ENCODE measurements around the gene NXF1.

The NXF1 gene

DNA sequence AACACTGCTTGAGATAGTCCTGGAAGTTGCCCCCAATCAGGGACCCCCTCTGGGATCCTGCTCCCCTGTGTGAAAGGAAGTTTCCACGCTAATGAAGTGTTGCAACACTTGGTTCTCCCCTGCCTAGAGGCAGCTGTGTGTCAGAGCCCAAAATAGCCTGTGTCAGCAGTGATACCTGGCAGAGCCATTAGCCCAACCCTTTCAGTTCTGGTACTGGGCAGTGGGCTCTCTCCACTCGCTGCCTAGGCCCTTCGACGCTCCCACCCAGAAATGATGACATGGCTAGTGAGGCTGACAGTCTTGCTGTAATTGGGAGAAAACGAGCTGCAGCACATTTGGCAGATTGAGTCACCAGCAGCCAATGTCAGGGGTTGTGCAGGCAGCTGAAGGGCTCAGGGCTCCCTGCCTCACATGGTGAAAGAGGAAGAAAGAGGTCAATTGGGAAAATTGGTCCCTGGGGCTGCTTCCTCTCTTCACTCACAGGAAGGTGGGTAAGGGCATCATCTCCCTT, 1.4 kb upstream of the NXF1 start:
- no peak for DNase-seq (ENCODE audit: low read depth, low spot score)
- TF ChIP-seq YY1 (IDR thresholded peaks at IDR 0.05; ENCODE audit: insufficient read depth, insufficient read length) (no peak), SUZ12 (IDR thresholded peaks at IDR 0.05; ENCODE audit: extremely low read depth, insufficient read depth, insufficient read length) (no peak), ZNF274 (IDR thresholded peaks at IDR 0.05; ENCODE audit: low read depth, low read length) (no peak)
- Histone ChIP-seq H3K27me3 (ENCODE audit: insufficient read depth, insufficient read length) (no peaks in the 10 kb centered on the region), H3K36me3 (ENCODE audit: insufficient read depth, insufficient read length, low read length) (peaks cover 34% of the 10 kb centered on the region), H3K4me3 (ENCODE audit: insufficient read length, low read depth) (peak overlapping the region; percentile 98), H3K9ac (ENCODE audit: insufficient read length, low read depth) (peak overlapping the region; percentile 81), H3K4me1 (ENCODE audit: insufficient read depth, insufficient read length) (peaks cover 7% of the 10 kb centered on the region), H3K9me3 (ENCODE audit: insufficient read depth, low read length) (no peaks in the 10 kb centered on the region)

DNA sequence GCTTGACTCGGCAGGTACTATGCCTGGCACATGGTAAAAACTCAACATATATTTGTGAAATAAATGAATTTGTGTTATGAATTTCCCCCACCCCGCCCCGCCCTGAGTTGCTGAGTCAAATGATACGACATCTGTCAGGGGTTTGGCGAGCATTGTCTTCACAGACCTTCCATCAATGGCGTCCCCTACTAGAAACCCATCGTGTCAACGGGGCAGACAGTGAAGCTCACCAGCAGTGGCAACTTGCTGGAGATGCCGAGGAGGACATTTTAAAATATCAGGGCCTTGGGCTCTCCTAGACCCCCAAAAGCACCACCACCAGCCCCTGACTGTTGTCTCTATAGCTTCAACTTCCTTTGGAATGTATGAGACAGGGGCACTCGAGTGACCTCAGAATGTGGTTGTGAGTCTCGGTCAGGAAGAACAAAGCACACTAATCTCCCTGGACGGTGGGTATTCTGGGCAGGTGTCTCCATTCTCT, 761 bp upstream of the NXF1 start:
- TF ChIP-seq SUZ12 (IDR thresholded peaks at IDR 0.05; ENCODE audit: extremely low read depth, insufficient read depth, insufficient read length) (no peak), ZNF274 (IDR thresholded peaks at IDR 0.05; ENCODE audit: low read depth, low read length) (no peak), YY1 (IDR thresholded peaks at IDR 0.05; ENCODE audit: insufficient read depth, insufficient read length) (no peak)
- H3K27me3 ChIP-seq (ENCODE audit: insufficient read depth, insufficient read length): no peaks in the 10 kb centered on the region
- peak overlapping the region; percentile 98 for H3K4me3 ChIP-seq (ENCODE audit: insufficient read length, low read depth)
- no peaks in the 10 kb centered on the region for H3K9me3 ChIP-seq (ENCODE audit: insufficient read depth, low read length)
- H3K4me1 ChIP-seq (ENCODE audit: insufficient read depth, insufficient read length): peaks cover 7% of the 10 kb centered on the region
- no peak for DNase-seq (ENCODE audit: low read depth, low spot score)
- H3K36me3 ChIP-seq (ENCODE audit: insufficient read depth, insufficient read length, low read length): peaks cover 40% of the 10 kb centered on the region
- peak overlapping the region; percentile 81 for H3K9ac ChIP-seq (ENCODE audit: insufficient read length, low read depth)

DNA sequence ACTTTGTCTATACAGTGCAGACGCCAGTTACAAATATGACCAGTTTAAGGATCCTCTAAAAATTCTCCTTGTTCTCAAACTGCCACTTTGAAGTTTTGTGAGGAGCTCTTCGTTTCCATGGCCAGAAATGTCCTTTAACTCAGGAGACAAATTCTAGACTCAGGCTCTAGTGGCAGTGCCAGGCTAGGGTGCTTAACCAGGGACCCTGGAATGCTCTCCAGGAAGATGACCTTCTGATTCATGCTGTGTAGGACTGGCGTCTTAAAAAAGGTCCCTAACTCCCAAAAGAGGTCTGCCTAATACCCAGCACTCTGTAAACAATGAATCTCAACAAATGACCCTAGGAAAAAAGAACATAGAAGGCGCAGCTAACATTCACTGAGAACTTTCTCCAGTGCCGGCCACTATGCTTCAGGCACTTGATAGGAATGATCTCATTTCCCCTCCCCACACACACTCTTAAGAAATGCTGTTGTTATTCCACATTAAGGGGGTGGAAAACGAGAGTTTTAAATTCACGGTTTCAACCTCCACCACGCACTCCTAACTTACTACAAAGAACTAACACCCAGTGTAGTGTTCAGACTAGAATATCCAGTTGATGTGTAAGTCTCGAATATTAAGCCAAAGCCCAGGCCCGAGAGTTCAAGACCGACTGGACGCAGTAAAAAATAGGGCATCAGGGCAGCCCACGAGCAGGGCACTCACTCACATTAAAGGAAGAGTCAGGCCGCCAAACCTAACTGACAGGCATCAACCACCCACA, 747 bp downstream of the NXF1 start:
- no peak for DNase-seq (ENCODE audit: low read depth, low spot score)
- Histone ChIP-seq H3K9me3 (ENCODE audit: insufficient read depth, low read length) (no peaks in the 10 kb centered on the region), H3K9ac (ENCODE audit: insufficient read length, low read depth) (peak overlapping the region; percentile 96), H3K27me3 (ENCODE audit: insufficient read depth, insufficient read length) (no peaks in the 10 kb centered on the region), H3K36me3 (ENCODE audit: insufficient read depth, insufficient read length, low read length) (peaks cover 55% of the 10 kb centered on the region), H3K4me1 (ENCODE audit: insufficient read depth, insufficient read length) (peaks cover 7% of the 10 kb centered on the region), H3K4me3 (ENCODE audit: insufficient read length, low read depth) (peak overlapping the region; percentile 98)
- no peak for TF ChIP-seq ZNF274 (IDR thresholded peaks at IDR 0.05; ENCODE audit: low read depth, low read length)
- TF ChIP-seq YY1 (IDR thresholded peaks at IDR 0.05; ENCODE audit: insufficient read depth, insufficient read length): no peak
- no peak for TF ChIP-seq SUZ12 (IDR thresholded peaks at IDR 0.05; ENCODE audit: extremely low read depth, insufficient read depth, insufficient read length)

DNA sequence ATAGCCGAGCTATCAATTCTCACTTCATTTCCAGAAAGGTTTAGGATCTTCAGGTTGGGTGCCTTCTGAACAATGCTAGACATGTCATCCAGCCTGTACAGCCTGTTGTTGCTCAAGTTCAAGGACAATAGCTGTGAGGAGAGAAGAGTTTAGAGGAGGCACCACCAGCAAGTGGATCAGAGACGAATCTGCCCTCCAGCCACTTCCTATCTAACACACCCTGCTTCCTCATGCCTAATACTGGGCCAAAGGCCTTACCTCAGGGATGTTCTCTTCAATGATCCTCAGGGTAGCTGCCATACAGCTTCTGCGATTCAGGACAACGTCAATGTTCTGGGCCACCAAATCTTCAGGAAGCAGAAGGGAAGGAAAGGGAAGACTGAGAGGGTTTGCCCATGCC, 4.2 kb downstream of the NXF1 start:
- H3K27me3 ChIP-seq (ENCODE audit: insufficient read depth, insufficient read length): no peaks in the 10 kb centered on the region
- H3K36me3 ChIP-seq (ENCODE audit: insufficient read depth, insufficient read length, low read length): peaks cover 79% of the 10 kb centered on the region
- H3K9ac ChIP-seq (ENCODE audit: insufficient read length, low read depth): no peak overlapping the region
- H3K4me1 ChIP-seq (ENCODE audit: insufficient read depth, insufficient read length): peaks cover 1% of the 10 kb centered on the region
- TF ChIP-seq ZNF274 (IDR thresholded peaks at IDR 0.05; ENCODE audit: low read depth, low read length): no peak
- TF ChIP-seq YY1 (IDR thresholded peaks at IDR 0.05; ENCODE audit: insufficient read depth, insufficient read length): no peak
- TF ChIP-seq SUZ12 (IDR thresholded peaks at IDR 0.05; ENCODE audit: extremely low read depth, insufficient read depth, insufficient read length): no peak
- DNase-seq (ENCODE audit: low read depth, low spot score): no peak
- no peak overlapping the region for H3K4me3 ChIP-seq (ENCODE audit: insufficient read length, low read depth)
- H3K9me3 ChIP-seq (ENCODE audit: insufficient read depth, low read length): no peaks in the 10 kb centered on the region

DNA sequence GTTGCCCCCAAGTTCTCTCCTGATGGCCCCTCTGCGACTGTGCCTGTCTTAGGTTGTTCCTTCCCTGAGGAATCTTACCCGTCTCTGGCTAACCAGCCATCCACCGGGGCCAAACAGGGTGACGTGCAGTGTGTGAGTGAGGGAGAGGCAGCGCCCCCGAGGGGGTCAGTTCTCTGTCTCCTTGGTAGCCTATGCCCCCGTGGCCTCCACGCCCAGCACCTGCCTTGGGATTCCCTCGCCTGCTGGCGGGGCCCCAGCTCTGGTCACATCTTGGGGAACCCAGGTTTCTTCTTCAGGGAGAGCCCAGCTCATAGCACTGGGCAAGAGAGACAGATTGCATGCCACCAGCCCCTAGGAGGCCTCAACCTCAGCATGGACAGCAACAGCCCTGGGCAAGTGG, 5.8 kb downstream of the NXF1 start:
- no peak overlapping the region for H3K4me3 ChIP-seq (ENCODE audit: insufficient read length, low read depth)
- H3K36me3 ChIP-seq (ENCODE audit: insufficient read depth, insufficient read length, low read length): peaks cover 95% of the 10 kb centered on the region
- H3K4me1 ChIP-seq (ENCODE audit: insufficient read depth, insufficient read length): no peaks in the 10 kb centered on the region
- H3K9ac ChIP-seq (ENCODE audit: insufficient read length, low read depth): no peak overlapping the region
- no peaks in the 10 kb centered on the region for H3K27me3 ChIP-seq (ENCODE audit: insufficient read depth, insufficient read length)
- no peak for DNase-seq (ENCODE audit: low read depth, low spot score)
- H3K9me3 ChIP-seq (ENCODE audit: insufficient read depth, low read length): no peaks in the 10 kb centered on the region
- TF ChIP-seq SUZ12 (IDR thresholded peaks at IDR 0.05; ENCODE audit: extremely low read depth, insufficient read depth, insufficient read length): no peak
- TF ChIP-seq YY1 (IDR thresholded peaks at IDR 0.05; ENCODE audit: insufficient read depth, insufficient read length): no peak
- TF ChIP-seq ZNF274 (IDR thresholded peaks at IDR 0.05; ENCODE audit: low read depth, low read length): no peak

DNA sequence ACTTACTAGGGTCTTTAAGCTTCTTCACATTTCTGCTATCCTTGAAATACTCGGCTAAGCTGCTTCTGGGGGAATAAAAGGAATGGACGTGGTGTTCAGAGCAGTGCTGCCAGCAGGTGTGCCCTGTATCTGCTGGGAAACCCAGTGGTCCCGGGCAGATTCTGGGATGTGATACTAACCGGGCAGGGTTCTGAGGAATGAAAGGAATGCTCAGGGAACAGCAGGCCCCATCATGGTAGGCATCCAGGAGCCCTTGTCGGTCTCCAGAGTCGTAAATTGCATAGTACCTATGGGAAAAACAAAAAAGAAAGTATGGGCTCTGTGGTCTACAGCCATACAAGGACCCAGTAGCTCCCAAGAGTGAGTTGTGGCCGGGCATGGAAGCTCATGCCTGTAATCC, 9.0 kb downstream of the NXF1 start:
- Histone ChIP-seq H3K4me3 (ENCODE audit: insufficient read length, low read depth) (no peak overlapping the region), H3K27me3 (ENCODE audit: insufficient read depth, insufficient read length) (no peaks in the 10 kb centered on the region), H3K9ac (ENCODE audit: insufficient read length, low read depth) (no peak overlapping the region), H3K9me3 (ENCODE audit: insufficient read depth, low read length) (no peaks in the 10 kb centered on the region), H3K36me3 (ENCODE audit: insufficient read depth, insufficient read length, low read length) (peaks cover 93% of the 10 kb centered on the region), H3K4me1 (ENCODE audit: insufficient read depth, insufficient read length) (no peaks in the 10 kb centered on the region)
- TF ChIP-seq SUZ12 (IDR thresholded peaks at IDR 0.05; ENCODE audit: extremely low read depth, insufficient read depth, insufficient read length) (no peak), ZNF274 (IDR thresholded peaks at IDR 0.05; ENCODE audit: low read depth, low read length) (no peak), YY1 (IDR thresholded peaks at IDR 0.05; ENCODE audit: insufficient read depth, insufficient read length) (no peak)
- DNase-seq (ENCODE audit: low read depth, low spot score): no peak

DNA sequence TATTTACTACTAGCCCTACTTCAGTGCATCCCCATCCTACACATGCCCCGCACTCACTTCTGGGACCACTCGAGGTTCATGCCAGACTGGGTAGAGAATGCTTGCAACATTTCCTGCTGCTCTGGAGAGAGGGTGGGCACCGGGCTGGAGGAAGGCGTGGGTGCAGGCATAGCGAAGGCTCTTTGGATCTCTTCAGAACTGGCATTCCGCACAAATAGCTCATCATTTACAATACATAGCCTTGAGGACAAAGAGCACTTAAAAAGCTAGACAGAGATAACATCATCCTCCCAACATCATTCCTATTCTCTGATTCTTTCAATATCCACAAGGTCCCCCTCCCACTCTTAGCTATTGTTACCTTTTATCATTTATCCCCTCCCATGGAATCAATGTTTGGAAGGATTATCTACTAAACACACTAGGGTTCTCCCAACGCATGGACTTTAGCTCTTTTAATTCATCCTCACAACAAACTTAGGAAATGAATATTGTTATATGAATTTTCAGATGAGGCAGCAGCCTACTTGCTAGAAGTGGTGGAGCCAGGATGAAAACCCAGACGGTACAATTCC, 11.0 kb downstream of the NXF1 start:
- TF ChIP-seq ZNF274 (IDR thresholded peaks at IDR 0.05; ENCODE audit: low read depth, low read length) (no peak), YY1 (IDR thresholded peaks at IDR 0.05; ENCODE audit: insufficient read depth, insufficient read length) (no peak), SUZ12 (IDR thresholded peaks at IDR 0.05; ENCODE audit: extremely low read depth, insufficient read depth, insufficient read length) (no peak)
- Histone ChIP-seq H3K4me1 (ENCODE audit: insufficient read depth, insufficient read length) (peaks cover 3% of the 10 kb centered on the region), H3K9me3 (ENCODE audit: insufficient read depth, low read length) (no peaks in the 10 kb centered on the region), H3K36me3 (ENCODE audit: insufficient read depth, insufficient read length, low read length) (peaks cover 92% of the 10 kb centered on the region), H3K27me3 (ENCODE audit: insufficient read depth, insufficient read length) (no peaks in the 10 kb centered on the region), H3K9ac (ENCODE audit: insufficient read length, low read depth) (no peak overlapping the region), H3K4me3 (ENCODE audit: insufficient read length, low read depth) (no peak overlapping the region)
- no peak for DNase-seq (ENCODE audit: low read depth, low spot score)
